Common myeloid progenitor, CD34-positive (primary cell): ENCODE measurements around the gene SHH.

Experiments
- CTCF ChIA-PET: fragments of 350-600 bp; sonication (Branson Sonifier 250); formaldehyde crosslinking; loops from one replicate; lab custom pipeline; 2021; ENCODE audit warnings: antibody characterized with exemption; lab: Charles Lee
- POLR2A ChIA-PET: fragments of 350-600 bp; sonication (Branson Sonifier 250); formaldehyde crosslinking; loops from one replicate; lab custom pipeline; 2021; ENCODE audit warnings: antibody characterized with exemption; lab: Charles Lee
- DNase-seq, 3 donors: peaks; one replicate each; pipeline versions ENCODE4 v3.0.0 to v3.0.0-alpha.2; 2013
- H3K27ac ChIP-seq, 2 experiments: 1 replicate in 1 of 2; 2 replicates in 1 of 2; pipeline ENCODE4 v1.7.0; 2013; ENCODE audit warnings: inconsistent platforms in 2 of 2, low read length in 2 of 2, mild to moderate bottlenecking in 2 of 2, low read depth in 1 of 2, moderate library complexity in 1 of 2; ENCODE audit not compliant: severe bottlenecking in 2 of 2, insufficient read depth in 1 of 2, poor library complexity in 1 of 2
- H3K27me3 ChIP-seq, 5 experiments: replicated peaks in 2 of 5; 1 replicate in 3 of 5; 2 replicates in 2 of 5; pipeline versions ENCODE4 v1.6.1 to v1.7.0; 2013; ENCODE audit warnings: low read length in 4 of 5, mild to moderate bottlenecking in 2 of 5, moderate library complexity in 2 of 5, inconsistent platforms in 1 of 5; ENCODE audit not compliant: insufficient read depth in 5 of 5, control insufficient read depth in 4 of 5
- H3K36me3 ChIP-seq, 4 experiments: 1 replicate in 2 of 4; 2 replicates in 2 of 4; pipeline versions ENCODE4 v1.6.1 to v1.7.0; 2013; ENCODE audit warnings: low read length in 3 of 4, control low read depth in 1 of 4, mild to moderate bottlenecking in 1 of 4; ENCODE audit not compliant: control insufficient read depth in 4 of 4, insufficient read depth in 4 of 4
- H3K4me1 ChIP-seq, 4 experiments: 1 replicate in 3 of 4; 2 replicates in 1 of 4; pipeline versions ENCODE4 v1.6.1 to v1.7.1; 2013; ENCODE audit warnings: low read length in 3 of 4, mild to moderate bottlenecking in 3 of 4, control low read depth in 1 of 4, inconsistent platforms in 1 of 4, moderate library complexity in 1 of 4; ENCODE audit not compliant: control insufficient read depth in 4 of 4, insufficient read depth in 4 of 4; ENCODE audit errors: control extremely low read depth in 1 of 4
- H3K4me3 ChIP-seq, 7 experiments: 1 replicate in 4 of 7; 2 replicates in 3 of 7; pipeline versions ENCODE4 v1.5.1 to v1.7.0; 2013; ENCODE audit warnings: mild to moderate bottlenecking in 7 of 7, low read length in 6 of 7, moderate library complexity in 6 of 7, inconsistent platforms in 2 of 7, low read depth in 2 of 7, control low read depth in 1 of 7; ENCODE audit not compliant: insufficient read depth in 4 of 7, control insufficient read depth in 1 of 7; ENCODE audit errors: extremely low read depth in 1 of 7
- H3K9me3 ChIP-seq, 5 experiments: 1 replicate in 4 of 5; 2 replicates in 1 of 5; pipeline versions ENCODE4 v1.6.1 to v1.7.1; 2013; ENCODE audit warnings: low read length in 4 of 5, mild to moderate bottlenecking in 2 of 5, inconsistent platforms in 1 of 5, low read depth in 1 of 5, moderate library complexity in 1 of 5; ENCODE audit not compliant: control insufficient read depth in 4 of 5, insufficient read depth in 2 of 5; ENCODE audit errors: control extremely low read depth in 1 of 5
- WGBS: methylation state at CpG from one replicate; pipeline ENCODE4 v1.1.5; 2013; ENCODE audit not compliant: insufficient coverage; 5-methylcytosine and 5-hydroxymethylcytosine counted together

SHH gene

GRCh38 chr7:155836216-155837125 lies 24.2 kb upstream of the SHH start:
- ChIA-PET CTCF (no interaction called here), POLR2A (no interaction called here)
- H3K4me3 ChIP-seq: no peak overlapping the region
- H3K36me3 ChIP-seq: no peaks in the 10 kb centered on the region
- H3K9me3 ChIP-seq: no peaks in the 10 kb centered on the region
- 79% methylated on average over 20 of the region's 28 CpGs for WGBS
- no peak overlapping the region for H3K27ac ChIP-seq
- no peaks in the 10 kb centered on the region for H3K4me1 ChIP-seq
- H3K27me3 ChIP-seq: peaks cover 0 to 29% (median 5%) of the 10 kb centered on the region in 5 experiments
- no peak for DNase-seq

GRCh38 chr7:155835446-155836215 lies 23.4 kb upstream of the SHH start:
- DNase-seq: no peak
- ChIA-PET CTCF (no interaction called here), POLR2A (interaction anchor here (0.6 kb wide), 1 partner anchor 8 kb away, joined by 3 read pairs; no protein-coding TSS in a partner anchor)
- Histone ChIP-seq H3K9me3 (no peaks in the 10 kb centered on the region), H3K4me3 (no peak overlapping the region), H3K36me3 (no peaks in the 10 kb centered on the region), H3K4me1 (no peaks in the 10 kb centered on the region), H3K27me3 (peaks cover 0 to 26% (median 1%) of the 10 kb centered on the region in 5 experiments), H3K27ac (no peak overlapping the region)
- 92% methylated on average over 13 of the region's 14 CpGs for WGBS

- no peak for DNase-seq
- H3K4me3 ChIP-seq: no peak overlapping the region
- no peaks in the 10 kb centered on the region for H3K4me1 ChIP-seq
- CTCF ChIA-PET: no interaction called here
- no peaks in the 10 kb centered on the region for H3K9me3 ChIP-seq
- no peak overlapping the region for H3K27ac ChIP-seq
- H3K27me3 ChIP-seq: peaks cover 0 to 26% (median 1%) of the 10 kb centered on the region in 5 experiments
- WGBS: 88% methylated on average over 16 of the region's 16 CpGs
- no peaks in the 10 kb centered on the region for H3K36me3 ChIP-seq
- POLR2A ChIA-PET: no interaction called here
Observed at GRCh38 chr7:155834486-155835048, 22.3 kb upstream of the SHH start.

GRCh38 chr7:155833651-155834050 lies 21.4 kb upstream of the SHH start:
- 93% methylated on average over 13 of the region's 13 CpGs for WGBS
- Histone ChIP-seq H3K27ac (no peak overlapping the region), H3K4me3 (no peak overlapping the region), H3K4me1 (no peaks in the 10 kb centered on the region), H3K27me3 (peaks cover 0 to 18% (median 4%) of the 10 kb centered on the region in 5 experiments), H3K36me3 (no peaks in the 10 kb centered on the region), H3K9me3 (no peaks in the 10 kb centered on the region)
- POLR2A ChIA-PET: no interaction called here
- no peak for DNase-seq
- CTCF ChIA-PET: no interaction called here

GRCh38 chr7:155832581-155832981 lies 20.3 kb upstream of the SHH start:
- H3K27ac ChIP-seq: no peak overlapping the region
- WGBS: 78% methylated on average over 6 of the region's 7 CpGs
- no peaks in the 10 kb centered on the region for H3K9me3 ChIP-seq
- no peak for DNase-seq
- POLR2A ChIA-PET: no interaction called here
- H3K27me3 ChIP-seq: peaks cover 0 to 18% (median 4%) of the 10 kb centered on the region in 5 experiments
- no peaks in the 10 kb centered on the region for H3K4me1 ChIP-seq
- H3K36me3 ChIP-seq: no peaks in the 10 kb centered on the region
- CTCF ChIA-PET: no interaction called here
- no peak overlapping the region for H3K4me3 ChIP-seq

GRCh38 chr7:155831807-155832524 lies 19.7 kb upstream of the SHH start:
- no peak for DNase-seq
- ChIA-PET CTCF (no interaction called here), POLR2A (no interaction called here)
- Histone ChIP-seq H3K27me3 (peaks cover 0 to 22% (median 8%) of the 10 kb centered on the region in 5 experiments), H3K9me3 (no peaks in the 10 kb centered on the region), H3K4me1 (no peaks in the 10 kb centered on the region), H3K27ac (no peak overlapping the region), H3K4me3 (no peak overlapping the region), H3K36me3 (no peaks in the 10 kb centered on the region)
- WGBS: 95% methylated on average over 18 of the region's 18 CpGs
